Stomach (tissue), 4 donors: Measurements from ENCODE around the gene PPP1R3E.

Experiments used
- EP300 ChIP-seq: sonication (generic); formaldehyde crosslinking; IDR thresholded peaks from one replicate; pipeline ENCODE4 v1.6.1; 2017; ENCODE audit warnings: antibody characterized with exemption
- POLR2A ChIP-seq, 4 donors: fragments of 450-650 bp; IDR thresholded peaks; one replicate each; pipeline ENCODE4 v1.6.1; 2016; ENCODE audit warnings: antibody characterized with exemption in 4 of 4, control low read depth in 2 of 4, mild to moderate bottlenecking in 1 of 4, moderate library complexity in 1 of 4
- TF ChIP-seq, protein P1 (sequence below), 7 experiments: fragments of 450-650 bp in 4 of 7; fragments of 200-600 bp in 3 of 7; sonication (generic) in 3 of 7; IDR thresholded peaks; one replicate each; pipeline ENCODE4 v1.5.1; 2016 to 2019; ENCODE audit warnings: antibody characterized with exemption in 7 of 7, control low read depth in 2 of 7, mild to moderate bottlenecking in 1 of 7

DNA sequence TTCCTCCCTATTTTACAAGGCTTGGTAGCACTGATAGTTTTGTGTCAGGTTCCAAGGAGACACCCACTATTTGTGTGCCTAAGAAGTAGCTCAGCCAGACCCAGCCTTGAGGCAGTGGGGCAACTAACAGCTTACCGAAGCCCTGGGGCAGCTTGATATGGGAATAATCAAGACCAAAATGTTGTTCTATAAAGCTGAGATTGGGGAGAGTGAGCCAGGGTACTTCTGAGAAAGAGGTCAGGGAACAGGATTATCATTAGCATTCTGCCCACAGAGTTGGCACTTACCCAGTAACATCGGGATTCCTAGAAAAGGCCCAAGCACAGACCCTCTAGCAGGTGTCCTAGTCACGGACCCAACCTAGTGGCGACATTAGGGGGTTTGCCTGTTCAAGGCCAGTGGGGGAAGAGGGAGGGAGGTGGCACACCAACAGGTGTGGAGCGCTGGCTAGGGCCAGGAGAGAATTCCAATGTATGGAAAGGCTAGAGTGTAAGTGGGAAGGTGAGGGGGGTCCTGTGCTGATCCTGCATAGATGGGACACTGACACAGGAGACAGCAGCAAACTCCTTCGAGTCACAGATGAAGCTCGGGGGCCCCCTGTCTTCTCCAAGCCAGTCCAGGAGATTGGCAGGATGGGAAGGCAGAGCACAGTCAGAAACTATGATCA is 4.9 kb downstream of the PPP1R3E start:
- TF ChIP-seq, protein P1, sequence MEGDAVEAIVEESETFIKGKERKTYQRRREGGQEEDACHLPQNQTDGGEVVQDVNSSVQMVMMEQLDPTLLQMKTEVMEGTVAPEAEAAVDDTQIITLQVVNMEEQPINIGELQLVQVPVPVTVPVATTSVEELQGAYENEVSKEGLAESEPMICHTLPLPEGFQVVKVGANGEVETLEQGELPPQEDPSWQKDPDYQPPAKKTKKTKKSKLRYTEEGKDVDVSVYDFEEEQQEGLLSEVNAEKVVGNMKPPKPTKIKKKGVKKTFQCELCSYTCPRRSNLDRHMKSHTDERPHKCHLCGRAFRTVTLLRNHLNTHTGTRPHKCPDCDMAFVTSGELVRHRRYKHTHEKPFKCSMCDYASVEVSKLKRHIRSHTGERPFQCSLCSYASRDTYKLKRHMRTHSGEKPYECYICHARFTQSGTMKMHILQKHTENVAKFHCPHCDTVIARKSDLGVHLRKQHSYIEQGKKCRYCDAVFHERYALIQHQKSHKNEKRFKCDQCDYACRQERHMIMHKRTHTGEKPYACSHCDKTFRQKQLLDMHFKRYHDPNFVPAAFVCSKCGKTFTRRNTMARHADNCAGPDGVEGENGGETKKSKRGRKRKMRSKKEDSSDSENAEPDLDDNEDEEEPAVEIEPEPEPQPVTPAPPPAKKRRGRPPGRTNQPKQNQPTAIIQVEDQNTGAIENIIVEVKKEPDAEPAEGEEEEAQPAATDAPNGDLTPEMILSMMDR (IDR thresholded peaks at IDR 0.05): no peak
- TF ChIP-seq POLR2A (IDR thresholded peaks at IDR 0.05) (no peak), EP300 (no peak)
